HepG2 (cell line): Measurements from ENCODE around the gene C2orf15. TPM values are rescaled to one million over a fixed set of nuclear protein-coding genes. Genes with fewer than 3 reads are reported as not detected.

ENCODE experiments used
- ATAC-seq: fragments of 200-7000 bp; cut with Tn5 transposase; 3 replicates; pipeline ENCODE4 v1.9.1; 2020; ENCODE audit warnings: mild to moderate bottlenecking, moderate library complexity
- BruUV-seq: library from RNA; stranded (reverse); fragments of 400-500 nt; replicated peaks from 2 replicates; lab custom pipeline; 2021; lab: Mats Ljungman, UMichigan
- CTCF ChIA-PET: fragments of 300-600 bp; formaldehyde crosslinking; extraction: SDS; loops from one replicate; lab custom pipeline; 2021; ENCODE audit warnings: low total read pairs, inconsistent platforms, low intra/inter-chr PET ratio; lab: Yijun Ruan, JAX
- POLR2A ChIA-PET: fragments of 350-600 bp; sonication (Branson Sonifier 250); formaldehyde crosslinking; loops from one replicate; lab custom pipeline; 2020; ENCODE audit warnings: antibody characterized with exemption, inconsistent platforms; lab: Yijun Ruan, JAX
- DNase-seq: peaks from one replicate; pipeline ENCODE4 v3.0.0-alpha.2; 2015; ENCODE audit warnings: low spot score
- FAIRE-seq: peaks from 3 replicates; lab custom pipeline; 2011; peaks lifted over from hg19 to GRCh38; lab: Jason Lieb, UNC
- H2AFZ ChIP-seq: one replicate; pipeline ENCODE4 v1.6.1; 2011; ENCODE audit warnings: low read length, inconsistent platforms
- H3K27ac ChIP-seq: fragments of 300-600 bp; 3 replicates; pipeline ENCODE4 v1.8.0; 2011; ENCODE audit warnings: mixed run types, mild to moderate bottlenecking, mixed read lengths, low read length, inconsistent platforms; ENCODE audit not compliant: insufficient read depth; ENCODE audit errors: extremely low read length
- H3K27me3 ChIP-seq, 2 experiments: fragments of 200-600 bp in 1 of 2; 2 replicates in 1 of 2; 3 replicates in 1 of 2; pipeline versions ENCODE4 v1.6.0 to v1.8.0; 2011; ENCODE audit warnings: low read length in 2 of 2, mild to moderate bottlenecking in 2 of 2, moderate library complexity in 2 of 2, inconsistent platforms in 1 of 2; ENCODE audit not compliant: insufficient read depth in 2 of 2, control insufficient read depth in 1 of 2
- H3K36me3 ChIP-seq, 2 experiments: fragments of 200-600 bp in 1 of 2; replicated peaks in 1 of 2; 2 replicates in 1 of 2; 3 replicates in 1 of 2; pipeline versions ENCODE4 v1.5.1 to v1.8.0; 2011; ENCODE audit warnings: low read length in 2 of 2, inconsistent platforms in 1 of 2; ENCODE audit not compliant: insufficient read depth in 2 of 2, control insufficient read depth in 1 of 2
- H3K4me1 ChIP-seq: 2 replicates; pipeline ENCODE4 v1.5.1; 2012; ENCODE audit warnings: low read length, inconsistent platforms; ENCODE audit not compliant: insufficient read depth
- H3K4me2 ChIP-seq: 2 replicates; pipeline ENCODE4 v1.6.0; 2011; ENCODE audit warnings: low read depth, low read length, inconsistent platforms
- H3K4me3 ChIP-seq, 3 experiments: fragments of 200-600 bp in 1 of 3; sonication (generic), shearing (Covaris generic) in 1 of 3; replicated peaks in 1 of 3; 2 replicates each; pipeline ENCODE4 v1.5.1; 2011 to 2016; ENCODE audit warnings: low read length in 3 of 3, inconsistent platforms in 2 of 3, low read depth in 2 of 3, mild to moderate bottlenecking in 2 of 3, control low read depth in 1 of 3, mixed read lengths in 1 of 3; ENCODE audit not compliant: insufficient read depth in 1 of 3
- H3K79me2 ChIP-seq: one replicate; pipeline ENCODE4 v1.6.1; 2011; ENCODE audit warnings: low read length, inconsistent platforms; ENCODE audit not compliant: insufficient read depth
- H3K9ac ChIP-seq: 2 replicates; pipeline ENCODE4 v1.6.0; 2011; ENCODE audit warnings: mild to moderate bottlenecking, low read depth, low read length, inconsistent platforms; ENCODE audit not compliant: insufficient read depth
- H3K9me3 ChIP-seq: 2 replicates; pipeline ENCODE4 v1.5.1; 2012; ENCODE audit warnings: mild to moderate bottlenecking, low read length
- H4K20me1 ChIP-seq: 2 replicates; pipeline ENCODE4 v1.6.0; 2011; ENCODE audit warnings: inconsistent platforms, mild to moderate bottlenecking, low read length, moderate library complexity; ENCODE audit not compliant: insufficient read depth
- BATF2 ChIP-seq: sonication (generic); formaldehyde crosslinking; IDR thresholded peaks from 2 replicates; pipeline ENCODE4 v1.8.0; 2022; ENCODE audit warnings: mild to moderate bottlenecking, missing genetic modification reagents, moderate library complexity
- CAMTA2 ChIP-seq: sonication (generic); formaldehyde crosslinking; IDR thresholded peaks from 2 replicates; pipeline ENCODE4 v1.4.0; 2020; ENCODE audit warnings: mild to moderate bottlenecking, missing genetic modification reagents, borderline replicate concordance
- FLYWCH1 ChIP-seq: sonication (generic); formaldehyde crosslinking; IDR thresholded peaks from 2 replicates; pipeline ENCODE4 v1.8.1; 2023; ENCODE audit warnings: mild to moderate bottlenecking, missing genetic modification reagents
- FOXO4 ChIP-seq: sonication (generic); formaldehyde crosslinking; conservative IDR thresholded peaks from 2 replicates; pipeline ENCODE4 v1.8.1; 2023; ENCODE audit warnings: missing genetic modification reagents
- HDAC1 ChIP-seq: sonication (generic); formaldehyde crosslinking; IDR thresholded peaks from 2 replicates; pipeline ENCODE4 v1.5.1; 2020; ENCODE audit warnings: mild to moderate bottlenecking, missing genetic modification reagents
- RBM39 ChIP-seq: fragments of 200-400 bp; formaldehyde crosslinking; IDR thresholded peaks from one replicate; pipeline ENCODE4 v1.6.1; 2018; ENCODE audit warnings: antibody characterized with exemption, mild to moderate bottlenecking, low read depth, low read length; ENCODE audit not compliant: poor library complexity, severe bottlenecking
- RFX3 ChIP-seq: IDR thresholded peaks from 2 replicates; pipeline ENCODE4 v1.6.1; 2016; ENCODE audit warnings: missing biosample characterization, missing genetic modification reagents
- SIN3A ChIP-seq: IDR thresholded peaks from 2 replicates; pipeline ENCODE4 v1.6.1; 2011; ENCODE audit warnings: low read depth, mild to moderate bottlenecking, control low read depth, low read length, borderline replicate concordance
- USF2 ChIP-seq, 2 experiments: sonication (generic) in 1 of 2; formaldehyde crosslinking in 1 of 2; IDR thresholded peaks; 2 replicates each; pipeline versions ENCODE4 v1.5.1 to v1.6.1; 2011 to 2020; ENCODE audit warnings: borderline replicate concordance in 1 of 2, low read depth in 1 of 2, low read length in 1 of 2, mild to moderate bottlenecking in 1 of 2, missing genetic modification reagents in 1 of 2, moderate library complexity in 1 of 2
- ZBTB42 ChIP-seq: sonication (generic); formaldehyde crosslinking; IDR thresholded peaks from 2 replicates; pipeline ENCODE4 v1.5.0; 2020; ENCODE audit warnings: mild to moderate bottlenecking, missing genetic modification reagents
- ZFP1 ChIP-seq: IDR thresholded peaks from 2 replicates; pipeline ENCODE4 v1.6.1; 2016
- ZFP82 ChIP-seq: sonication (generic); formaldehyde crosslinking; IDR thresholded peaks from 2 replicates; pipeline ENCODE4 v1.5.1; 2020; ENCODE audit warnings: mild to moderate bottlenecking, missing genetic modification reagents, borderline replicate concordance
- ZNF264 ChIP-seq: sonication (generic); formaldehyde crosslinking; IDR thresholded peaks from 2 replicates; pipeline ENCODE4 v1.4.0; 2020; ENCODE audit warnings: missing genetic modification reagents
- ZNF468 ChIP-seq: sonication (generic); formaldehyde crosslinking; IDR thresholded peaks from 2 replicates; pipeline ENCODE4 v1.8.0; 2022; ENCODE audit warnings: mild to moderate bottlenecking, moderate library complexity, missing genetic modification reagents
- ZNF816 ChIP-seq: sonication (generic); formaldehyde crosslinking; IDR thresholded peaks from 2 replicates; pipeline ENCODE4 v1.8.0; 2022; ENCODE audit warnings: missing genetic modification reagents, mild to moderate bottlenecking, borderline replicate concordance
- ZSCAN22 ChIP-seq: sonication (generic); formaldehyde crosslinking; IDR thresholded peaks from 2 replicates; pipeline ENCODE4 v1.4.0; 2020; ENCODE audit warnings: mild to moderate bottlenecking, missing genetic modification reagents
- WGBS: methylation state at CpG from one replicate; pipeline ENCODE4 v1.1.6; 2017; ENCODE audit warnings: low lambda C conversion rate; 5-methylcytosine and 5-hydroxymethylcytosine counted together
- in situ Hi-C: cut with HindIII; loops from 2 replicates; pipeline ENCODE4 v1.10.0; 2017; ENCODE audit warnings: low pct_unique_long_range_greater_than_20kb; ENCODE audit not compliant: extremely low pct_ligation_motif_present
- intact Hi-C: fragments of 100-400 bp; cut with micrococcal nuclease; formaldehyde crosslinking; loops from one replicate; pipeline ENCODE4 v1.10.0; 2022; ENCODE audit not compliant: unreplicated experiment
- polyA plus RNA-seq, 8 experiments: library from polyadenylated mRNA; depleted of rRNA in 3 of 8; stranded (reverse) in 7 of 8; unstranded in 1 of 8; fragments of >200 nt; fragmentation: Illumina TruSeq in 4 of 8; extraction: Trizol in 4 of 8; gene quantifications; 2 replicates each; pipeline versions ENCODE4 v1.2.1 to v1.2.3, GENCODE V29; 2011 to 2016; ENCODE audit warnings: low read depth in 4 of 8, missing spikeins in 1 of 8, mixed read lengths in 1 of 8; ENCODE audit not compliant: insufficient read depth in 1 of 8
- total RNA-seq, 5 experiments: library from RNA; depleted of rRNA; stranded (reverse); fragments of >200 nt; fragmentation: Illumina TruSeq; extraction: Trizol; gene quantifications; 2 replicates each; pipeline ENCODE4 v1.2.3, GENCODE V29; 2016; ENCODE audit warnings: low read depth in 1 of 5

The C2orf15 gene
- total and polyA plus RNA-seq, 2 of the 13 experiments (the other 11 are each of a cell fraction or from before 2014, with no cell fraction given): 5.5 to 8.3 TPM

GRCh38 chr2:99152199-99152895 lies 10.8 kb downstream of the C2orf15 start (continued):
- TF ChIP-seq BATF2 (no peak), RFX3 (CRISPR knock-in tag) (no peak), ZNF264 (CRISPR knock-in tag) (no peak), HDAC1 (CRISPR knock-in tag) (no peak)

- TF ChIP-seq ZFP1 (CRISPR knock-in tag) (no peak), ZFP82 (peak; percentile 44; the same call in 1 of the 2 replicates), SIN3A (0 out of 2 replicates have a peak, but pooled peaks have one; percentile 51), FOXO4 (CRISPR knock-in tag) (0 out of 2 replicates have a peak, but pooled peaks have one; percentile 13), RBM39 (no peak), FLYWCH1 (CRISPR knock-in tag) (0 out of 2 replicates have a peak, but pooled peaks have one; percentile 8), ZNF816 (CRISPR knock-in tag) (0 out of 2 replicates have a peak, but pooled peaks have one; percentile 49), ZNF468 (CRISPR knock-in tag) (0 out of 2 replicates have a peak, but pooled peaks have one; percentile 3), USF2 (IDR thresholded peaks at IDR 0.05; ENCODE audit: low read depth, low read length) (no peak), USF2 (CRISPR knock-in tag; IDR thresholded peaks at IDR 0.05; ENCODE audit: borderline replicate concordance) (no peak), ZSCAN22 (CRISPR knock-in tag) (no peak), CAMTA2 (CRISPR knock-in tag) (0 out of 2 replicates have a peak, but pooled peaks have one; percentile 16), ZBTB42 (CRISPR knock-in tag) (no peak)
- intact Hi-C loops: loop anchor here (1.0 to 2.0 kb wide), 2 partner anchors 13 to 27 kb away; partner anchors contain the start of genes C2orf15, MITD1 and MRPL30
- H3K79me2 ChIP-seq: peaks cover 18% of the 10 kb centered on the region
- no peaks in the 10 kb centered on the region for H3K9me3 ChIP-seq
- H3K9ac ChIP-seq: peak overlapping the region; percentile 89
- H3K4me3 ChIP-seq: peak overlapping the region; percentile 80 to 90 (median 85)
- 29% methylated on average over 10 of the region's 12 CpGs for WGBS
- H3K27ac ChIP-seq: peak overlapping the region; percentile 79
- in situ Hi-C loops: no loop called here
- BruUV-seq: TSS peak; percentile 83
- no peaks in the 10 kb centered on the region for H4K20me1 ChIP-seq
- H3K4me1 ChIP-seq: peaks cover 44% of the 10 kb centered on the region
- ATAC-seq: peak; percentile 6
- FAIRE-seq: no peak
- no peak for DNase-seq
- no peaks in the 10 kb centered on the region; a peak in 1 of 5 replicates for H3K27me3 ChIP-seq
- POLR2A ChIA-PET: interaction anchor here (0.6 to 4.9 kb wide), 16 partner anchors 10 to 374 kb away, joined by 3 to 140 read pairs (median 4); partner anchors contain the start of genes C2orf15, EIF5B, MITD1 and MRPL30
- peaks cover 0 to 5% of the 10 kb centered on the region in 2 experiments; a peak in 3 of 5 replicates for H3K36me3 ChIP-seq
- peak overlapping the region; percentile 50 for H2AFZ ChIP-seq
- peak overlapping the region; percentile 97 for H3K4me2 ChIP-seq
- CTCF ChIA-PET: no interaction called here
These were observed 12.6 kb downstream of the C2orf15 start for GRCh38 chr2:99153921-99154604.
